Esophagus (tissue), 2 donors: ENCODE results near the gene SDCCAG8. TPM values are rescaled to one million over a fixed set of nuclear protein-coding genes. Genes with fewer than 3 reads are reported as not detected.

Experiments
- H3K27ac ChIP-seq, 2 donors: one replicate each; pipeline ENCODE4 v1.5.1; 2013; ENCODE audit warnings: low read depth in 2 of 2, mild to moderate bottlenecking in 2 of 2, inconsistent platforms in 1 of 2, low read length in 1 of 2, moderate library complexity in 1 of 2
- H3K27me3 ChIP-seq, 2 donors: one replicate each; pipeline ENCODE4 v1.6.1; 2013; ENCODE audit warnings: low read length in 2 of 2, control low read depth in 1 of 2, mild to moderate bottlenecking in 1 of 2; ENCODE audit not compliant: insufficient read depth in 2 of 2, control insufficient read depth in 1 of 2
- H3K36me3 ChIP-seq, 2 donors: one replicate each; pipeline ENCODE4 v1.6.1; 2013; ENCODE audit warnings: low read length in 1 of 2; ENCODE audit not compliant: control insufficient read depth in 2 of 2, insufficient read depth in 2 of 2
- H3K4me1 ChIP-seq, 2 donors: one replicate each; pipeline ENCODE4 v1.6.1; 2013; ENCODE audit warnings: low read length in 1 of 2; ENCODE audit not compliant: control insufficient read depth in 2 of 2, insufficient read depth in 2 of 2
- H3K4me3 ChIP-seq, 2 donors: one replicate each; pipeline ENCODE4 v1.5.1; 2013; ENCODE audit warnings: low read length in 2 of 2, mild to moderate bottlenecking in 2 of 2, low read depth in 1 of 2, moderate library complexity in 1 of 2
- H3K9me3 ChIP-seq, 2 donors: one replicate each; pipeline ENCODE4 v1.6.1; 2013; ENCODE audit warnings: mild to moderate bottlenecking in 2 of 2, low read depth in 1 of 2, low read length in 1 of 2, moderate library complexity in 1 of 2; ENCODE audit not compliant: control insufficient read depth in 2 of 2, insufficient read depth in 1 of 2
- WGBS, 2 donors: extraction: QIAGEN DNeasy Blood & Tissue Kit; methylation state at CpG; one replicate each; pipeline ENCODE4 v1.1.7; 2013; 5-methylcytosine and 5-hydroxymethylcytosine counted together
- polyA plus RNA-seq, 2 donors: library from polyadenylated mRNA; stranded (reverse); fragments of 200-250 nt; gene quantifications; one replicate each; pipeline ENCODE4 v1.2.3, GENCODE V29; 2013
- donor health status: healthy with polysubstance abuse.
- donor health status: Bipolar disorder and iron deficiency.

The SDCCAG8 gene
- polyA plus RNA-seq, 2 donors: 11.2 to 12.2 TPM

- no peak overlapping the region for H3K4me3 ChIP-seq
Measured at GRCh38 chr1:243449373-243449772, 193.5 kb downstream of the SDCCAG8 start.

GRCh38 chr1:243452092-243452491, 196.3 kb downstream of the SDCCAG8 start:
- H3K4me1 ChIP-seq: no peaks in the 10 kb centered on the region
- H3K27me3 ChIP-seq: no peaks in the 10 kb centered on the region
- no peak overlapping the region for H3K4me3 ChIP-seq
- no peaks in the 10 kb centered on the region for H3K9me3 ChIP-seq
- no peak overlapping the region for H3K27ac ChIP-seq
- H3K36me3 ChIP-seq: no peaks in the 10 kb centered on the region
- WGBS, 2 donors: 87 to 92% methylated on average over 2 of the region's 2 CpGs

More at GRCh38 chr1:243449373-243449772, 193.5 kb downstream of the SDCCAG8 start:
- WGBS, 2 donors: 91 to 94% methylated on average over 6 of the region's 6 CpGs
- no peaks in the 10 kb centered on the region for H3K9me3 ChIP-seq
- H3K27me3 ChIP-seq: no peaks in the 10 kb centered on the region
- H3K4me1 ChIP-seq: no peaks in the 10 kb centered on the region
- H3K36me3 ChIP-seq: no peaks in the 10 kb centered on the region
- H3K27ac ChIP-seq: no peak overlapping the region

DNA sequence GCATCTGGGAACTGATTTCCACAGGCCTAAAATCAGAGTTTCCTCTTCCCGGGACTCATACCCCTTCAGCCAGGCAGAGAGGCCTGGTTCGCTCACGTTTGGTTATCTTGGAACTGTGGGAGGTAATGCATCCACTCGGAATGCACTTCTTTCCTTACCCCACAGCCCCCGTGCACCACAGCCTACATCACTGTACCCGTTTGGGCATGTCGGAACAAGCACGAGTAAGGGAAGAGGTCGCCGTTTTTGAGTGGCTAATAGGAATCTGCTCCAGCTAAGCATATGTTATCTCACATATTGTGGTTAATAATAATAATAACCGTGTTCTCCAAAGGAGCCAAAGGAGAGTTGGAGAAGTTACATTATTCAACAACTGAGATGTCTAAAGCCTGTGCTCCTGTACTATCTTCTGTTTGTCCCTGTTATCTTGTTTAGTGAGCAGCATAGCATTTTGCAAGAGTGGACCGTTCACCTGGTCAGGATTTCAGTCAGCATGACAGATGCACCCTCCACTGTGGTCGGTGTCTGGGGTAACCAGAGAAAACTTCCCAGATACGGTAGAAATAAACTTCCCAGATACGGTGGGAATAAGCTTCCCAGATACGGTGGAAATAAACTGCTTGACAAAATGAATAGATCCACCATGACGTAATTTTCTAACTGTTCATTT, 198.6 kb downstream of the SDCCAG8 start:
- Histone ChIP-seq H3K27me3 (no peaks in the 10 kb centered on the region), H3K27ac (no peak overlapping the region), H3K4me3 (no peak overlapping the region), H3K9me3 (no peaks in the 10 kb centered on the region), H3K36me3 (no peaks in the 10 kb centered on the region), H3K4me1 (no peaks in the 10 kb centered on the region)
- WGBS, 2 donors: 85 to 92% methylated on average over 17 of the region's 17 CpGs

DNA sequence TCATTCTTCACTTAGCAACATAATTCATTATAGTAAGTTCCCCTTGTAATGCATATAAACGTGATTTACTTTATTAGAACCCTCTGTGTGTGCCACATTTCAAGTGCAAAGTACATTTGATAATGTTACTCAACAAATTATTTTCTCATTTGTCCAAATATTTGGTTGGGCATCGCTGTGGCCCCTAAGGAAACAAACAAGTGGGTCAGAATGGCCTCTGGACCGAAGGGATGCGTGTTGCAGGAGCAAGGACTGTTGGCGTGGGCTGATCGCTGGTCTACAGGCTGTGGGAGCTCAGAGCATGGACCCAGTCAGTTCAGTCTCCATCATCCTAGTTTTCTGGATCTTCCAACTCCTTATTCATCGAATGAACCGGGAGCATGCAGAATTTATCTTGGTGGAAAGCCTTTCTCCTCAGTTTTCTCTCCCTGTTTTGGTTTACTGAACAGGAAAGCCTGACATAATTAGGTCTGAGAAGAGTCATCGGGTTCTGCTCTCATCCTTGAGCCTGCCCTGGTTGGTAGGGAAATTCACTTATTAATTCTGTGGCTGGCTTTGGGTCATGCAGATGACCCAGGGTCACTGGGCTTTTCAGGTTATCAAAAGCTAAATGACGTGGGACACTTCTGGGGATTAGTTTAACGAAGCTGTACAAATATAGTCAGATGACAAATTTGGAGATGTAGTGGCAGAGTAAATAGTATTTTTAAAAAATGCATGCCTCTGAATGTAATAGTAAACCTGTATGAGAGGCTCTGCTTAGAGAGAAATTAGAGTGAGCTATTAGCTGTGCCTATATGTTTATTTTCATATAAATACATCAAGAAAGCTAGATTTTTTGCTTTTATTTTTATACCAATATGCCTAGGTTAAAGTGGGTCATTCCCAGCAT, 200.2 kb downstream of the SDCCAG8 start:
- Histone ChIP-seq H3K27me3 (no peaks in the 10 kb centered on the region), H3K9me3 (no peaks in the 10 kb centered on the region), H3K36me3 (peaks cover 0 to 5% of the 10 kb centered on the region in 2 donors), H3K4me1 (no peaks in the 10 kb centered on the region), H3K27ac (no peak overlapping the region), H3K4me3 (no peak overlapping the region)
- WGBS, 2 donors: 86 to 92% methylated on average over 11 of the region's 11 CpGs

GRCh38 chr1:243457363-243457982, 201.6 kb downstream of the SDCCAG8 start:
- Histone ChIP-seq H3K36me3 (peaks cover 3 to 9% of the 10 kb centered on the region in 2 donors), H3K9me3 (no peaks in the 10 kb centered on the region), H3K27me3 (no peaks in the 10 kb centered on the region), H3K27ac (no peak overlapping the region), H3K4me1 (peaks cover 0 to 2% of the 10 kb centered on the region in 2 donors), H3K4me3 (no peak overlapping the region)
- WGBS, 2 donors: 80 to 84% methylated on average over 9 of the region's 9 CpGs

GRCh38 chr1:243459059-243459458, 203.2 kb downstream of the SDCCAG8 start:
- H3K9me3 ChIP-seq: no peaks in the 10 kb centered on the region
- peaks cover 3 to 9% of the 10 kb centered on the region in 2 donors for H3K36me3 ChIP-seq
- no peak overlapping the region for H3K27ac ChIP-seq
- H3K4me3 ChIP-seq: no peak overlapping the region
- peaks cover 0 to 2% of the 10 kb centered on the region in 2 donors for H3K4me1 ChIP-seq
- 84 to 85% methylated on average over 3 of the region's 3 CpGs for WGBS, 2 donors
- no peaks in the 10 kb centered on the region for H3K27me3 ChIP-seq

- Histone ChIP-seq H3K9me3 (no peaks in the 10 kb centered on the region), H3K36me3 (peaks cover 3 to 9% of the 10 kb centered on the region in 2 donors), H3K27ac (no peak overlapping the region), H3K4me1 (peaks cover 0 to 2% of the 10 kb centered on the region in 2 donors), H3K27me3 (no peaks in the 10 kb centered on the region), H3K4me3 (no peak overlapping the region)
- 97 to 98% methylated on average over 4 of the region's 4 CpGs for WGBS, 2 donors
Measured at GRCh38 chr1:243461700-243462099, 205.9 kb downstream of the SDCCAG8 start.

- WGBS, 2 donors: 88 to 100% methylated on average over 1 of the region's 1 CpG
- no peak overlapping the region for H3K4me3 ChIP-seq
Measured at GRCh38 chr1:243462929-243463697, 207.3 kb downstream of the SDCCAG8 start.

DNA sequence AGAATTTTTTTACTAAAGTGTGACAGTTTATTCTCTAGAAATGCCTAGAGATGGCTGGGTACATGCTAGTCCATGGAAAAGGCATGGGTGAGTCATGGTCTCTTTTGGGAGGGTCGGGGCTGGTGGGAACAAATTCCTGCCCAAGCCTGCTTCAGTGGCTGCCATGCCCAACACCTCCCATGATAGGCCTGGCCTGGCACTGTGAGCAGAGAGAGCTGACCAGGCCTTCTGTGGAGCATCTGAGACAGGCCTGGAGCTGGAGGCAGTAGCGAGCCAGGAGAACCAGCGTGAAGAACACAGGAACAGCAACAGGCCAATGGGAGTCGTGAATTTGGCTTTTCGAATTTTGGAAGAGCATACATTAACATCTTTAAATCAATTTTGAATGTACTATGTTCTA, 209.2 kb downstream of the SDCCAG8 start:
- Histone ChIP-seq H3K4me3 (no peak overlapping the region), H3K4me1 (peaks cover 0 to 2% of the 10 kb centered on the region in 2 donors), H3K36me3 (peaks cover 3 to 9% of the 10 kb centered on the region in 2 donors), H3K27ac (no peak overlapping the region), H3K27me3 (no peaks in the 10 kb centered on the region), H3K9me3 (no peaks in the 10 kb centered on the region)
- WGBS, 2 donors: 88 to 93% methylated on average over 5 of the region's 5 CpGs

More at GRCh38 chr1:243462929-243463697, 207.3 kb downstream of the SDCCAG8 start:
- peaks cover 0 to 2% of the 10 kb centered on the region in 2 donors for H3K4me1 ChIP-seq
- H3K36me3 ChIP-seq: peaks cover 3 to 9% of the 10 kb centered on the region in 2 donors
- H3K27ac ChIP-seq: no peak overlapping the region
- H3K9me3 ChIP-seq: no peaks in the 10 kb centered on the region
- no peaks in the 10 kb centered on the region for H3K27me3 ChIP-seq
